GM12878 (cell line): ENCODE measurements around the gene KCNJ16. TPM values are rescaled to one million over a fixed set of nuclear protein-coding genes. Genes with fewer than 3 reads are reported as not detected.
A peak's percentile ranks its signal among the peaks of the same experiment; 100 is the strongest.

ENCODE experiments used
- BACH1 ChIP-seq: fragments of 450-650 bp; IDR thresholded peaks from 2 replicates; pipeline ENCODE4 v1.6.1; 2017; ENCODE audit warnings: mild to moderate bottlenecking, borderline replicate concordance
- CBX5 ChIP-seq: sonication (generic); IDR thresholded peaks from 2 replicates; pipeline ENCODE4 v1.6.1; 2016; ENCODE audit warnings: low read depth, moderate library complexity, mild to moderate bottlenecking, inconsistent platforms
- CREB1 ChIP-seq: IDR thresholded peaks from 2 replicates; pipeline ENCODE4 v1.6.1; 2012; ENCODE audit warnings: low read depth, mild to moderate bottlenecking, inconsistent platforms
- ELK1 ChIP-seq: IDR thresholded peaks from 2 replicates; pipeline ENCODE4 v1.6.1; 2012; ENCODE audit warnings: low read depth, low read length, improper control_type of control experiment
- ETV6 ChIP-seq, 2 experiments: fragments of 450-650 bp in 1 of 2; IDR thresholded peaks in 1 of 2; conservative IDR thresholded peaks in 1 of 2; 2 replicates each; pipeline ENCODE4 v1.6.1; 2014; ENCODE audit warnings: antibody characterized with exemption in 1 of 2, borderline replicate concordance in 1 of 2, low read depth in 1 of 2, mild to moderate bottlenecking in 1 of 2, moderate library complexity in 1 of 2
- IKZF1 ChIP-seq: fragments of 450-650 bp; conservative IDR thresholded peaks from 2 replicates; pipeline ENCODE4 v1.6.1; 2017; ENCODE audit warnings: antibody characterized with exemption, mild to moderate bottlenecking
- MXI1 ChIP-seq: fragments of 150-350 bp; IDR thresholded peaks from 2 replicates; pipeline ENCODE4 v1.6.1; 2011; ENCODE audit warnings: low read depth, mild to moderate bottlenecking, inconsistent platforms, low read length, improper control_type of control experiment
- RUNX3 ChIP-seq: IDR thresholded peaks from 2 replicates; pipeline ENCODE4 v1.6.1; 2012; ENCODE audit warnings: low read length, inconsistent platforms
- SP1 ChIP-seq: IDR thresholded peaks from one replicate; pipeline ENCODE4 v1.6.1; 2011; ENCODE audit warnings: low read depth, low read length
- ZNF274 ChIP-seq: IDR thresholded peaks from one replicate; pipeline ENCODE4 v1.8.0; 2011; ENCODE audit not compliant: insufficient read length, insufficient read depth
- ZZZ3 ChIP-seq: IDR thresholded peaks from 2 replicates; pipeline ENCODE4 v1.6.1; 2011; ENCODE audit warnings: low read depth; ENCODE audit not compliant: control insufficient read depth, insufficient read length
- polyA plus RNA-seq, 11 experiments: library from polyadenylated mRNA; depleted of rRNA in 4 of 11; unstranded in 6 of 11; stranded (reverse) in 5 of 11; fragments of >200 nt; fragmentation: Nextera tagmentation in 4 of 11; fragmentation: Illumina TruSeq in 1 of 11; extraction: Ambion mirVana in 4 of 11; extraction: Trizol in 1 of 11; gene quantifications; 1 replicate in 1 of 11; 2 replicates in 10 of 11; pipeline versions ENCODE4 v1.2.1 to v1.2.3, GENCODE V29; 2011 to 2016; ENCODE audit warnings: inconsistent platforms in 2 of 11, missing spikeins in 2 of 11, low read depth in 1 of 11
- total RNA-seq, 4 experiments: library from RNA; depleted of rRNA in 3 of 4; stranded (reverse); fragments of >200 nt in 3 of 4; fragmentation: Illumina TruSeq in 1 of 4; extraction: Trizol in 1 of 4; gene quantifications; 2 replicates each; pipeline versions ENCODE4 v1.2.1 to v1.2.3, GENCODE V29; 2013 to 2021
- TF ChIP-seq, protein P1 (sequence below): fragments of 450-650 bp; conservative IDR thresholded peaks from 2 replicates; pipeline ENCODE4 v1.6.1; 2017; ENCODE audit warnings: mild to moderate bottlenecking, moderate library complexity
- TF ChIP-seq, protein P2 (sequence below): fragments of 450-650 bp; IDR thresholded peaks from 2 replicates; pipeline ENCODE4 v1.6.1; 2017; ENCODE audit warnings: mild to moderate bottlenecking, moderate library complexity

Gene KCNJ16
- total and polyA plus RNA-seq, 10 of the 15 experiments (the other 5 are each of a cell fraction or from before 2014, with no cell fraction given) = 0.08 to 0.24 (median 0.20) TPM; not detected in 7

DNA sequence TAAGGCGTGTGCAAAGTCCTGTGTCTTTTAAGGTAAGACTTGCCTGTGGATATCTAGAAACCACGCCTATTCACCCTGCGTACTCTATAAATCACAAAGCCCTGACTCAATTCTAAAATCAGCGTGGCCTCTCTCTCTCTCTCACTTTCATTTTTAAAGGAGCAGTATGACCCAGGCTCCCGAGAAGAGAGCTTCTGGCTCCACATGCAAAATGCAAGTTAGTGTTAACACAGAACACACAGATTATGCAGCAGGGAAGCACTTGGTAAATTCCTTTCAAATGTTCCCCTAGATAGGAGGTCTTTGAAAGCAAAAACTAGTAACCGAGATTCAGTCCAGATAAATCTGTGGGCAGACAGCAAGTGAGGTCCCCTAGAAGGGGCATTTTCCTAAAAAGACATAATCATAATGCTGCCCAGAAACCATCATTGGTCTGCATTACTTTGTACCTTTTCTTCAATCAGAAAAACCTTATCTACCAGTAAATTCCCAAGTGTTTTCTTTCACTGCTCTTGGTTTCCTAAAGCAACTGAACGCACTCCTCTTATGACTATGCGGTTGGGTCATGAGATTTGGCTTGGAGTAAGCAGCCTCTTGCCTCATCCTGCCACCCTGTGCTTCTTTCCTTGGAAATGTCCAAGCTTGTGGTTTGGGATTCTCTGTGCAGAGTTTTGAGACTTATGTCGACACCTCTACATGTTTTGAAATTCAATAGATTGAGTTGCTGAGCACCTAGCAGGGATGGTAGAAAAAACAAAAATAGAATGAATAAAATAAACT lies 62.6 kb downstream of the KCNJ16 start (continued):
- TF ChIP-seq RUNX3 = peak; percentile 90
- TF ChIP-seq, protein P1, sequence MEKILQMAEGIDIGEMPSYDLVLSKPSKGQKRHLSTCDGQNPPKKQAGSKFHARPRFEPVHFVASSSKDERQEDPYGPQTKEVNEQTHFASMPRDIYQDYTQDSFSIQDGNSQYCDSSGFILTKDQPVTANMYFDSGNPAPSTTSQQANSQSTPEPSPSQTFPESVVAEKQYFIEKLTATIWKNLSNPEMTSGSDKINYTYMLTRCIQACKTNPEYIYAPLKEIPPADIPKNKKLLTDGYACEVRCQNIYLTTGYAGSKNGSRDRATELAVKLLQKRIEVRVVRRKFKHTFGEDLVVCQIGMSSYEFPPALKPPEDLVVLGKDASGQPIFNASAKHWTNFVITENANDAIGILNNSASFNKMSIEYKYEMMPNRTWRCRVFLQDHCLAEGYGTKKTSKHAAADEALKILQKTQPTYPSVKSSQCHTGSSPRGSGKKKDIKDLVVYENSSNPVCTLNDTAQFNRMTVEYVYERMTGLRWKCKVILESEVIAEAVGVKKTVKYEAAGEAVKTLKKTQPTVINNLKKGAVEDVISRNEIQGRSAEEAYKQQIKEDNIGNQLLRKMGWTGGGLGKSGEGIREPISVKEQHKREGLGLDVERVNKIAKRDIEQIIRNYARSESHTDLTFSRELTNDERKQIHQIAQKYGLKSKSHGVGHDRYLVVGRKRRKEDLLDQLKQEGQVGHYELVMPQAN = no peak
- peak; percentile 15 for TF ChIP-seq SP1
- no peak for TF ChIP-seq ELK1
- no peak for TF ChIP-seq ZZZ3
- TF ChIP-seq CREB1 = peak; percentile 72; the same call in 1 of the 2 replicates
- no peak for TF ChIP-seq ZNF274
- peak; percentile 58; the same call in 1 of the 2 replicates for TF ChIP-seq CBX5
- TF ChIP-seq IKZF1 = 0 out of 2 replicates have a peak, but pooled peaks have one; percentile 34
- peak; percentile 67; the same call in 1 of the 2 replicates for TF ChIP-seq MXI1
- TF ChIP-seq, protein P2, sequence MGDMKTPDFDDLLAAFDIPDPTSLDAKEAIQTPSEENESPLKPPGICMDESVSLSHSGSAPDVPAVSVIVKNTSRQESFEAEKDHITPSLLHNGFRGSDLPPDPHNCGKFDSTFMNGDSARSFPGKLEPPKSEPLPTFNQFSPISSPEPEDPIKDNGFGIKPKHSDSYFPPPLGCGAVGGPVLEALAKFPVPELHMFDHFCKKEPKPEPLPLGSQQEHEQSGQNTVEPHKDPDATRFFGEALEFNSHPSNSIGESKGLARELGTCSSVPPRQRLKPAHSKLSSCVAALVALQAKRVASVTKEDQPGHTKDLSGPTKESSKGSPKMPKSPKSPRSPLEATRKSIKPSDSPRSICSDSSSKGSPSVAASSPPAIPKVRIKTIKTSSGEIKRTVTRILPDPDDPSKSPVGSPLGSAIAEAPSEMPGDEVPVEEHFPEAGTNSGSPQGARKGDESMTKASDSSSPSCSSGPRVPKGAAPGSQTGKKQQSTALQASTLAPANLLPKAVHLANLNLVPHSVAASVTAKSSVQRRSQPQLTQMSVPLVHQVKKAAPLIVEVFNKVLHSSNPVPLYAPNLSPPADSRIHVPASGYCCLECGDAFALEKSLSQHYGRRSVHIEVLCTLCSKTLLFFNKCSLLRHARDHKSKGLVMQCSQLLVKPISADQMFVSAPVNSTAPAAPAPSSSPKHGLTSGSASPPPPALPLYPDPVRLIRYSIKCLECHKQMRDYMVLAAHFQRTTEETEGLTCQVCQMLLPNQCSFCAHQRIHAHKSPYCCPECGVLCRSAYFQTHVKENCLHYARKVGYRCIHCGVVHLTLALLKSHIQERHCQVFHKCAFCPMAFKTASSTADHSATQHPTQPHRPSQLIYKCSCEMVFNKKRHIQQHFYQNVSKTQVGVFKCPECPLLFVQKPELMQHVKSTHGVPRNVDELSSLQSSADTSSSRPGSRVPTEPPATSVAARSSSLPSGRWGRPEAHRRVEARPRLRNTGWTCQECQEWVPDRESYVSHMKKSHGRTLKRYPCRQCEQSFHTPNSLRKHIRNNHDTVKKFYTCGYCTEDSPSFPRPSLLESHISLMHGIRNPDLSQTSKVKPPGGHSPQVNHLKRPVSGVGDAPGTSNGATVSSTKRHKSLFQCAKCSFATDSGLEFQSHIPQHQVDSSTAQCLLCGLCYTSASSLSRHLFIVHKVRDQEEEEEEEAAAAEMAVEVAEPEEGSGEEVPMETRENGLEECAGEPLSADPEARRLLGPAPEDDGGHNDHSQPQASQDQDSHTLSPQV = no peak
- TF ChIP-seq ETV6 (conservative IDR thresholded peaks at IDR 0.05 in 1 of 2, IDR thresholded peaks at IDR 0.05 in 1 of 2; ENCODE audit: borderline replicate concordance in 1 of 2, low read depth in 1 of 2) = peak in 1 of 2 experiments; percentile 57; a peak in 1 of 4 replicates
- peak; percentile 50; the same call in 1 of the 2 replicates for TF ChIP-seq BACH1
